HG02938 (cell line): ENCODE measurements around the gene NDST1.
A peak's percentile ranks its signal among the peaks of the same experiment; 100 is the strongest.

Experiments used
- ATAC-seq: cut with Tn5 transposase; IDR thresholded peaks from one replicate; pipeline ENCODE4 v1.9.1; 2021; ENCODE audit warnings: mild to moderate bottlenecking, moderate library complexity; ENCODE audit not compliant: unreplicated experiment

The NDST1 gene

GRCh38 chr5:150540615-150541396 is 32.9 kb downstream of the NDST1 start:
- ATAC-seq: no peak

GRCh38 chr5:150541397-150541675 is 33.4 kb downstream of the NDST1 start:
- no peak for ATAC-seq

DNA sequence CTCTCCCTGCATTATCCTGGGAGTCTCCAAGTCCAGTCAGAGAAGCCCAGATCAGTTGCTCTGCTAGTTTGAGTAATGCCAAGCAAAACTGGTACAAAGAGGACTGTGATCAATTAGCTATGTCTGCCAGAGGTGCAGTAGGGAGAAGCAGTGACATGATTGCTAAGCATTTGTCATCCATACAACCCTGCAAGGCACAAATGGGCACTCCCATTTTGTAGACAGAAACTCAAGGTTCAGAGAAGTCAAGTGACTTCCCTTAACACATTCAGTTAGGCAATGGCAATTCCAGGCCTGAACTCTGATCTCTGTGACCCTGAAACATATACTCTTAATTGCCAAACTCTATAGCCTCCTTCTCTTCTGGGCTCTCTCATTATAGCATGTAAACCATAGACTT is 34.0 kb downstream of the NDST1 start:
- no peak for ATAC-seq

GRCh38 chr5:150542933-150543445 is 35.1 kb downstream of the NDST1 start:
- no peak for ATAC-seq

- peak; percentile 86 for ATAC-seq
Observed at GRCh38 chr5:150544611-150545219, 36.8 kb downstream of the NDST1 start.

GRCh38 chr5:150545246-150545645 is 37.3 kb downstream of the NDST1 start:
- no peak for ATAC-seq

GRCh38 chr5:150548123-150548522 is 40.2 kb downstream of the NDST1 start:
- no peak for ATAC-seq

DNA sequence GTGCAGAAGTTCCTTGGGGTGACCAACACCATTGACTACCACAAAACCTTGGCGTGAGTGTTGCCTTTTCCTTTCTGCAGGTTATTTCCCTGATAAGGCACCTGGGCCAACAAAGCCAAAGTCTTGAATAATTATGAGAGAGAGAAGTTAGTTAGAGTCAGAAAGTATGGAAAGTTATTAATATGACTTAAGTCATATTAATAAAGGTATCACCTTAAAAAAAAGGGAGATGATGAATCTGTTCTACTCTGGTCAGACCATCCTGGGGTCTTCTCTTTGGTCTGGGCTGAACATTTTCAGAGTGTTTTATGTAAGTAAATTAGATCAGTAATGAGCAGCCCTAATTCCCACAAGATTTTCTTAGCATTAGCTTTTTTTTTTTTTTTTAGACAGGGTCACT is 41.8 kb downstream of the NDST1 start:
- ATAC-seq: no peak

DNA sequence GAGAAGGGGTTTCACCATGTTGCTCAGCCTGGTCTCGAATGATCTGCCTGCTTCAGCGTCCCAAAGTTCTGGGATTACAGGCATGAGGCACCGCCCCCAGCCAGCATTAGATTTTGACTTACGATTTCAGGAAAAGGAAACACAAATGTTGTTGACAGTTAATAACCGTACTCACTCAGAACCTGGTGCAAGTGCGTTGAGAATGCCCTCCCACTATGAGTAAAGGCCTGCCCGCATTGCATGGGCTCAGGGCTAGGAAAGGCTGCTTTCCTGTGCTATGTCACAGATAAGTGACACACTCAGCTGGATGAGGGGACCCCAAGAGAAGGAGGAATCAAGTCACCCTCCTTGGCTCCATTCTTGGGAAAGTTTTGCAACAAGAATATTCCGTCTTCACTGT is 42.4 kb downstream of the NDST1 start:
- no peak for ATAC-seq

- no peak for ATAC-seq
Observed at GRCh38 chr5:150551066-150551465, 43.1 kb downstream of the NDST1 start.

GRCh38 chr5:150553402-150553801 is 45.5 kb downstream of the NDST1 start:
- ATAC-seq: no peak

DNA sequence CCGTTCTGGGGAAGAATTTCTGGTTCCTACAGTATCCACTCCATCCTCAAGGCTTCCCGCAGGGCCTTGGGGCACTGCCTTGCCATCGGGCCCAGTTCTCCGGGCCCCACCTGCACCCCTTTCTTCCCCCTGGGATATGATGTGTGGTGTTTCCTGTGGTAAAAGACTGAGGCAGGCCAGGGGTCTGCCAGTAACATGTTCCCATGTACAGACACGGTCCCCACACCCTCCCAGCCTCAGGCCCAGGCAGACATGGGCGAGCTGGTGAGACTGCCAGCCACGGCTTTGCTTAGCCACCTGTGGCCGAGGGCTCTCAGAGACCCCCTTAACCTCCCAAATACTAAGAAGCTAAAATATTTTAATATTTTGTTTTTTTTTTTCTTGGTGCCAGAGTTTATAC is 46.0 kb downstream of the NDST1 start:
- ATAC-seq: no peak

- no peak for ATAC-seq
Observed at GRCh38 chr5:150554857-150555256, 46.9 kb downstream of the NDST1 start.

GRCh38 chr5:150556106-150556505 is 48.2 kb downstream of the NDST1 start:
- ATAC-seq: no peak

GRCh38 chr5:150556859-150557508 is 49.1 kb downstream of the NDST1 start:
- ATAC-seq: no peak

DNA sequence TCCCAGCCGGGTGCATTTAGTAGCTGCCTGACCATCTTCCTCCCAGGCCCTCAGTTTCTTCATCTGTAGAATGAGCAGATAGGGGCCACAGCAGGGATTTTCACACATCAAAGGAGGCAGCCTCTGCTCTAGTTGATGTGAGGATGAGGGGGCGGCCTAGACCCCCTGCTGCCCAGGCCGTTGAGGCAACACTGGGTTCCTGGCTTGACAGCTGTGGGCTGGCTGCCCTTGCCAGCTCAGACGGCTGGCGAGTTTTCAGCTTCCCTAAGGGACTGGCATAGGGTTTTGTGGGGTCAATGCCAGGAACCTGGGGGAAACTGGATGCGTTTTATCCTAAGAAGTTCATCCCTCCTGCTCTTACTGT is 49.6 kb downstream of the NDST1 start:
- ATAC-seq: no peak

- ATAC-seq: no peak
Observed at GRCh38 chr5:150558088-150558621, 50.2 kb downstream of the NDST1 start.

- ATAC-seq: no peak
Observed at GRCh38 chr5:150559088-150559487, 51.2 kb downstream of the NDST1 start.

GRCh38 chr5:150559701-150560100 is 51.8 kb downstream of the NDST1 start:
- no peak for ATAC-seq

DNA sequence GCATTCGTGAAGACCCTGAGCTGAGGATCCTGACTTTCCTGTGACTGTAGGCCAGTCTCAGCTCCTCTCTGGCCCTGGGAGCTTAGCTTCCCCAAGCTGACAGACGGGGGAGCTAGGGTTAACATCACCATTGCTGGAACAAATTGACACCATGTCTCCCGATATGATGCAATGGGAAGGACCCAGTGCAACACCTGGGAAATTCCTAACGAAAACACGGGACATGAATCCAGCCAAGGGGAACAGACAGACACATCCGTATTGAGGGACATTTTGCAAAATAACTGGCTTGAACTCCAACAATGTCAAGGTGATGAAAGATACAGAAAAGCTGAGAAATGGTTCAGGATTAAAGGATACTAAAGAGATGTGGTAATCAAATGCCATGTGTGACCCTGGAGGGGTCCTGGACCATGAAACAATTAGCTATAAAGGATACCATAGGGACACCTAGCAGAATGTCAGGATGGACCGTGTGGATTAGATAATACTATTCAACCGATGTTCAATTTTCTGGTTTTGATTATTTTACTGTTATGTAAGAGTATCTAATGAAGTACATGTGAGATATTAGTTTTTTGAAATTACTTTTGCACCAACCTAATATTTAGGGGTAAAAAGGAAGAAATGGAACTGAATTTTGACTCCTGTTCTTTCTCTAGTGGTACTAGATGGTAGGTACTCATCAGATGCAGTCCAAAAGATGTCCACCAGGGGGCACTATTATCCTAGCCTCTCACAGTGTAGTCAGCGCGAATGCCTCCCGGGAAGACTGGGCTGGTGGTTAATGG is 52.7 kb downstream of the NDST1 start:
- peak; percentile 83 for ATAC-seq

- ATAC-seq: peak; percentile 17
Observed at GRCh38 chr5:150561192-150561512, 53.2 kb downstream of the NDST1 start.
